Measurements from ENCODE around the gene HOXD12.

The HOXD12 gene

GRCh38 chr2:176147800-176148496 is 48.4 kb downstream of the HOXD12 start:
- DNase-seq (ENCODE audit: low spot score), result no peak

GRCh38 chr2:176148751-176149421 is 49.3 kb downstream of the HOXD12 start:
- DNase-seq (ENCODE audit: low spot score), result no peak

- DNase-seq (ENCODE audit: low spot score), result no peak
Measured at GRCh38 chr2:176149481-176149938, 49.9 kb downstream of the HOXD12 start.

GRCh38 chr2:176149939-176150583 is 50.5 kb downstream of the HOXD12 start:
- no peak for DNase-seq (ENCODE audit: low spot score)

GRCh38 chr2:176150584-176151441 is 51.2 kb downstream of the HOXD12 start:
- DNase-seq (ENCODE audit: low spot score), result no peak

- no peak for DNase-seq (ENCODE audit: low spot score)
Measured at GRCh38 chr2:176151442-176152287, 52.1 kb downstream of the HOXD12 start, which contains the start of gene HOXD4. TSS of gene HOXD4 (plus strand) at chr2:176151550. CDS start at chr2:176151634, 84 bp downstream.
